AG08396 (cell line): ENCODE results near the gene P2RY8.
"Not testable (repeated sequence)": the region's sequence is repeated elsewhere in the genome, so short reads cannot be mapped to it uniquely, and the experiment has no call there.

Source experiments
- DNase-seq: peaks from one replicate; pipeline ENCODE4 v3.0.0; 2012; ENCODE audit warnings: low spot score, mixed read lengths

P2RY8 gene

DNA sequence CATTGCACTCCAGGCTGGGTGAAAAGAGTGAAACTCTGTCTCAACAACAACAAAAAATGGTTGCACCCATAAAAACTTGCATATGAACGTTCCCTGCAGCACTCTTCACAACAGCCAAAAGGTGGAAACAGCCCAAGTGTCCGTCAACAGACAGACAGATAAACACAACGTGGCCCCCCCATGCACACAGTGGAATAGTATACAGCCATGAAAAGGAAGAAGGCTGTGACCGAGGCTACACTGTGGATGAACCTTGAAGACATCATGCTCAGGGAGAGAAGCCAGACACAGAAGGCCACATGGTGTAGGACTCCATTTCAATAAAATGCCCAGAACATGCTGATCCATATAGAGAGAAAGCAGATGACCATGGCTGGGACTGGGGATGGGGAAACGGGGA, 50.8 kb downstream of the P2RY8 start:
- DNase-seq: no peak

DNA sequence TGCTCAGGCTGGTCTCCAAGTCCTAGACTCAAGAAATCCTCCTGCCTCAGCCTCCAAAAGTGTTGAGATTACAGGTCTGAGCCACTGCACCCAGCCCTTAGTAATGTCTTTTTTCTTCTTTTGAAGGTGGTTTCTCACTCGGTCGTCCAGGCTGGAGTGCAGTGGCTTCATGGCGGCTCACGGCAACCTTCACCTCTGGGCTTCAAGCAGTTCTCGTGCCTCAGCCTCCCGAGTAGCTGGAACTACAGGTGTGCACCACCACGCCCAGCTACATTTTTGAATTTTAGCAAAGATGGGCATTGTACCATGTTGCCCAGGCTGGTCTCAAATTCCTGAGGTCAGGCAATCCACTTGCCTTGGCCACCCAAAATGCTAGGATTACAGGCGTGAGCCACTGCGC, 52.0 kb downstream of the P2RY8 start:
- no peak for DNase-seq

- DNase-seq: no peak
Observed at GRCh38 chrX:1484638-1485019, 52.4 kb downstream of the P2RY8 start.

GRCh38 chrX:1483843-1484637, 52.9 kb downstream of the P2RY8 start:
- DNase-seq: no peak

GRCh38 chrX:1482530-1482928, 54.5 kb downstream of the P2RY8 start:
- DNase-seq: not testable (repeated sequence)

DNA sequence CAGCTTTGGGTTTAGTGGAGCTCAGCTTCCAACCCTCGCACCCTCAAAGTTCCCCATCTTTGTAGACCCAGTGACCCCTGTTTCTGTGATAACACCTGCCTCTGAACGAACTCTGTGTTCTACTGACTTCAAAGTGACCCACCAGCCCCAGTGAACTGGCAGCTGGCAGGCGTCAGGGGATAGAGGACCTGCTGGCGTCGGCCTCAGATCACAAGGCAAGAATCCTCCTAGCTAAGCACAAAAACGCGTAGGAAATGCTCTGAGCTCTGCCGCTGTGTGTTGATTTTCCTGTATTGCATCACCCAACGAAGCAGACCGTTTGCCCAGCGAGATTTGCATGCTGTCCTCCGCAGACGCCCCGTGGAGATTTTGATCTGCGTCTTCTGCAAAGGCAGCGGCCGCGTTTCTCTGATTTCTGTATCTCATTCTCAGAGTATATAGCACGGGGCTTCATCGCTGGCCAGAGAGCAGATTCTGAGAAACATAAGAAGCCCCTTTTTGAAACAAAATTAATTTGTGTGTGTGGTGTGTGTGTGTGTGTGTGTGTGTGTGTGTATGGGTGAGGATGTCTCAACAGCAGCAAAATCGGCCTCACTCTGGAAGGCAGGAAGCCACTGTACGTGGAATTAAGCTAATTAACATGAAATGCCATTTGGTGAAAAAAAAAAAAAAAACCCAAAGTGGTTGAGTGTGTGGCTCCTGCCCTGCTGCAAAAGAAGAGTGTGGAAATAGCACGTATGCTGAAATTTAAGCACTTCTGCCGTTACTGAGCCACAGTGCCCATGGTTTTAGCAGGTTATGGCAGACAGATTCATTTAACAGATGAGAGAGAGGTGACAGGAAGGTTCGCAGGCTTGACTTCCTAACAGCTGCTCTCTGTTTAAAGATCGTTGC, 55.1 kb downstream of the P2RY8 start:
- DNase-seq: peak; percentile 57

GRCh38 chrX:1480082-1480785, 56.8 kb downstream of the P2RY8 start:
- no peak for DNase-seq

- DNase-seq: no peak
Observed at GRCh38 chrX:1477801-1478458, 59.1 kb downstream of the P2RY8 start.

DNA sequence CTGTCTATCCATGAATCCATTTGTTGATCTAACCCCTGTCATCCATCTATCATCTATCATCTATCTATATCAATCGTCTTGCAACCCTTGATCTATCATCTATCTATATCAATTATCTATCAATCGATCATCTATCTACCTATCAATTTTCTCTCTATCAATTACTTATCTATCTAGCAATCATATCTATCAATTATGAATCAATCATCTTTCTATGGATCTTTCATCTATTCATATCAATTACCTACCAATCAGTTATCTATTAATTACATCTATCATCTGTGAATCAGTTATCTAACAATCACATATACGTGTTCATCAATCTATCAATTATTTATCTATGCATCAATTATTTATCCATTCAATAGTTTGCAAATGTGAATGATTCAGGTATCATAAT, 59.8 kb downstream of the P2RY8 start:
- no peak for DNase-seq

GRCh38 chrX:1476682-1477081, 60.3 kb downstream of the P2RY8 start:
- no peak for DNase-seq

- no peak for DNase-seq
Observed at GRCh38 chrX:1475881-1476280, 61.1 kb downstream of the P2RY8 start.

GRCh38 chrX:1475481-1475880, 61.5 kb downstream of the P2RY8 start:
- DNase-seq: no peak

GRCh38 chrX:1474593-1474992, 62.4 kb downstream of the P2RY8 start:
- not testable (repeated sequence) for DNase-seq

GRCh38 chrX:1472975-1473374, 64.0 kb downstream of the P2RY8 start:
- DNase-seq: no peak

DNA sequence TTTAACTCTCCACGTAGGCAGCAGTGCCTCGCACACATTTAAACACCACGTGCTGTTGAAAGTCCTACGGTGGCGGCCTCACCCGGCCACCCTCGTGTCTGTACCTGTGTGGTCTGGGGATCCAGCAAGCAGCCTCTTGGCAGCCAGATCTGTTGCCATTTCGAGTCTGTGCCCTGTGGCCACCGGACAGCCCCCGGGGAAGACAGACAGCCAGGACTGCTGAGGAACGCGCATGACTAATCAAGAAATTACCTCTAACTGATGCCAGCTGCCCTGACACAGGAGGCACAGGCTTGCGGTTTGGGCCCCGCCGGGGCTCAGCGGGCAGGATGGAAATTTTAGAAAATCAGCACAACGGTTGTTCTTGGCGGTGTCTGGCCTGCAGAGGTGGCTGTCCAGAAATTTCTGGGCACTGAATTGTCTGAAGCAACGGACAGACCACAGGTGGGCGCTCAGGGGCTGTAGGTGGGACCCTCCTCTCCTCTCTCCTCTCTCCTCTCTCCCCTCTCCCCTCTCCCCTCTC, 68.7 kb downstream of the P2RY8 start:
- no peak for DNase-seq

DNA sequence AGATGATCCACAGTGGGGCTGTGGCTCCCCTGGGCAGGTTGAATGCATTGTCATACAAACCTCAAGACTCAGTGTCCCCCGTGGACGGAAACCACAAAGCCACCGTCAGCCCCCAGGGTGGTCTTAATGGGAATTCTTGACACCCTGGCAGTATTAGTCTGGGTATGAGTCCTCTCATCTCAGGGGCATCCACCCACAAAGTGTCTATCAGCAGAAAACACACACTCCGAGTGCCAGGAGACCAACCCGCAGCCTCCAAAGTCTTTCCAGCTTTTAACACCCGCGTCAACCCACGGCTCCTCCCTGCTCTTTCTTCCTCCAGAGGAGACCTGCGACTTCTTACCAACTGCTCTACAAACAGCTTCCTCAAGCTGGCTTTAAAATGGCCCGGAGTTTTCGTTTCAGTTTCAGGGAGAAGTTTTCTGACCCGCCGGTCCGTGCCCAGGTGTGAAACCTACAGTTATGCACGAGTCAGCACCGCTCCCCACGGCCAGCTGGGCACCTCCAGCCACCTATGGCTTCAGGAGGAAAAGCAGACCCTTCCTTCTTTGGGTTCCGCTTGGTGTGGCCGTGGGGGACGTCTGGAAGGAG, 69.9 kb downstream of the P2RY8 start:
- DNase-seq: no peak

DNA sequence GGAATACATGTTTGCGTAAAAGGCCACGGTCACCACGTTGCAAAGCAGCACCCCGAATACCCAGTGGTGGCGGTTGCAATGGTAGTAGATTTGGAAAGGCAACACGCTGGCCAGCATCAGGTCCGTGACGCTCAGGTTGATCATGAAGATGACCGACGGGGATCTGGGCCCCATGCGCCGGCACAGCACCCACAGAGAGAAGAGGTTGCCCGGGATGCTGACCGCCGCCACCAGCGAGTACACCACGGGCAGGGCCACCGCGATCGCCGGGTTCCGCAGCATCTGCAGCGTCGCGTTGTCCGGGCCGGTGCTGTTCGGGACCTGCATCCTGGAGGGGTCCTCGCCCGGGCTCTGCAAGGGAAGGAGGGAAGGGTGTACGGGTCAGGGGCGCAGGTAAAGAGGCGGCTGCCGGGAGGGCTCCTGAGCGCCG, 70.7 kb downstream of the P2RY8 start:
- DNase-seq: no peak

GRCh38 chrX:1465286-1466231, 71.4 kb downstream of the P2RY8 start:
- no peak for DNase-seq

GRCh38 chrX:1464971-1465285, 72.1 kb downstream of the P2RY8 start:
- DNase-seq: no peak
